GM12878 (cell line): ENCODE results near the gene SMARCD1.

ENCODE experiments used
- EP300 ChIP-seq, 2 experiments: fragments of 150-350 bp in 1 of 2; IDR thresholded peaks; 2 replicates each; pipeline ENCODE4 v1.6.1; 2011 to 2012; ENCODE audit warnings: low read depth in 2 of 2, low read length in 2 of 2, borderline replicate concordance in 1 of 2, improper control_type of control experiment in 1 of 2, inconsistent platforms in 1 of 2; ENCODE audit not compliant: control insufficient read depth in 1 of 2
- IRF4 ChIP-seq: IDR thresholded peaks from 2 replicates; pipeline ENCODE4 v1.6.1; 2011; ENCODE audit warnings: low read depth, low read length
- JUND ChIP-seq: IDR thresholded peaks from 2 replicates; pipeline ENCODE4 v1.6.1; 2012; ENCODE audit warnings: low read depth, mild to moderate bottlenecking, low read length, improper control_type of control experiment, moderate library complexity
- MEF2B ChIP-seq: fragments of 450-650 bp; IDR thresholded peaks from 2 replicates; pipeline ENCODE4 v1.6.1; 2018; ENCODE audit warnings: mild to moderate bottlenecking, moderate library complexity; ENCODE audit not compliant: partially characterized antibody, poor library complexity, severe bottlenecking
- MTA3 ChIP-seq: IDR thresholded peaks from 2 replicates; pipeline ENCODE4 v1.6.1; 2012; ENCODE audit warnings: low read length, inconsistent platforms, borderline replicate concordance
- POLR2A ChIP-seq: IDR thresholded peaks from 2 replicates; pipeline ENCODE4 v1.6.1; 2011; ENCODE audit warnings: low read depth, mild to moderate bottlenecking, low read length
- POU2F2 ChIP-seq: IDR thresholded peaks from 3 replicates; pipeline ENCODE4 v1.6.1; 2011; ENCODE audit warnings: low read depth, mild to moderate bottlenecking, low read length, borderline replicate concordance
- RAD21 ChIP-seq: IDR thresholded peaks from 2 replicates; pipeline ENCODE4 v1.6.1; 2011; ENCODE audit warnings: mild to moderate bottlenecking, low read depth, low read length, moderate library complexity; ENCODE audit not compliant: insufficient read depth
- SMC3 ChIP-seq: IDR thresholded peaks from 2 replicates; pipeline ENCODE4 v1.6.1; 2011; ENCODE audit warnings: low read length, improper control_type of control experiment, borderline replicate concordance
- ZNF274 ChIP-seq: IDR thresholded peaks from one replicate; pipeline ENCODE4 v1.8.0; 2011; ENCODE audit not compliant: insufficient read length, insufficient read depth
- TF ChIP-seq, protein P1 (sequence below), 3 experiments: IDR thresholded peaks in 2 of 3; conservative IDR thresholded peaks in 1 of 3; 2 replicates each; pipeline ENCODE4 v1.5.1; 2011; ENCODE audit warnings: low read depth in 3 of 3, low read length in 3 of 3, mild to moderate bottlenecking in 3 of 3, control low read depth in 2 of 3, moderate library complexity in 2 of 3, inconsistent platforms in 1 of 3, mixed read lengths in 1 of 3; ENCODE audit not compliant: control insufficient read depth in 2 of 3, insufficient read depth in 1 of 3; ENCODE audit errors: extremely low read depth in 1 of 3
- TF ChIP-seq, protein P2 (sequence below): IDR thresholded peaks from 2 replicates; pipeline ENCODE4 v1.6.1; 2011; ENCODE audit warnings: low read depth, mild to moderate bottlenecking, low read length, moderate library complexity, borderline replicate concordance; ENCODE audit errors: extremely low read depth

DNA sequence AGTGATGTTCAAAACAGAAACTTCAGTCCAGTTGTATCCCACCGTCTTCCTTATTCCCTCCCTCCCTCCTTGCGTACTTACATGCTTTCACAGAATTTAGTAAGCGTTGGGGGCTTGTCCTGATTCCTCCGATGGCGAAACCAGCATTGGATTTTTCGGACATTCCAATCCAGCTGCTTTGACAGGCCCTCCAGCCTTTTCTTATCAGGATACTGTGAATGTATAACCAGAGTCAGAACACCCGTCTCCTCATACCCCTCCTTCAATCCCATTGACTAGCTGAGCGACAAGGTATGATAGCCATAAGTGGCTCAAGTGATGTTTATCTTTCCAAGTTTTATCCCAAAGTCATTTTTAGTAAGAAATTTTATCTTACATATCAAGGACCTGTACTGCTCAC, 57.9 kb downstream of the SMARCD1 start:
- TF ChIP-seq MTA3, result no peak
- TF ChIP-seq SMC3, result no peak
- TF ChIP-seq RAD21, result no peak
- TF ChIP-seq POLR2A, result no peak
- no peak for TF ChIP-seq POU2F2
- no peak for TF ChIP-seq EP300 (IDR thresholded peaks at IDR 0.05; ENCODE audit: borderline replicate concordance in 1 of 2, control insufficient read depth in 1 of 2, low read depth in 2 of 2, low read length in 2 of 2)
- no peak for TF ChIP-seq IRF4
- TF ChIP-seq, protein P1, sequence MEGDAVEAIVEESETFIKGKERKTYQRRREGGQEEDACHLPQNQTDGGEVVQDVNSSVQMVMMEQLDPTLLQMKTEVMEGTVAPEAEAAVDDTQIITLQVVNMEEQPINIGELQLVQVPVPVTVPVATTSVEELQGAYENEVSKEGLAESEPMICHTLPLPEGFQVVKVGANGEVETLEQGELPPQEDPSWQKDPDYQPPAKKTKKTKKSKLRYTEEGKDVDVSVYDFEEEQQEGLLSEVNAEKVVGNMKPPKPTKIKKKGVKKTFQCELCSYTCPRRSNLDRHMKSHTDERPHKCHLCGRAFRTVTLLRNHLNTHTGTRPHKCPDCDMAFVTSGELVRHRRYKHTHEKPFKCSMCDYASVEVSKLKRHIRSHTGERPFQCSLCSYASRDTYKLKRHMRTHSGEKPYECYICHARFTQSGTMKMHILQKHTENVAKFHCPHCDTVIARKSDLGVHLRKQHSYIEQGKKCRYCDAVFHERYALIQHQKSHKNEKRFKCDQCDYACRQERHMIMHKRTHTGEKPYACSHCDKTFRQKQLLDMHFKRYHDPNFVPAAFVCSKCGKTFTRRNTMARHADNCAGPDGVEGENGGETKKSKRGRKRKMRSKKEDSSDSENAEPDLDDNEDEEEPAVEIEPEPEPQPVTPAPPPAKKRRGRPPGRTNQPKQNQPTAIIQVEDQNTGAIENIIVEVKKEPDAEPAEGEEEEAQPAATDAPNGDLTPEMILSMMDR (IDR thresholded peaks at IDR 0.05 in 2 of 3, conservative IDR thresholded peaks at IDR 0.05 in 1 of 3; ENCODE audit: control insufficient read depth in 2 of 3, extremely low read depth in 1 of 3, insufficient read depth in 1 of 3, low read depth in 3 of 3, low read length in 3 of 3), result no peak
- TF ChIP-seq ZNF274, result no peak
- TF ChIP-seq, protein P2, sequence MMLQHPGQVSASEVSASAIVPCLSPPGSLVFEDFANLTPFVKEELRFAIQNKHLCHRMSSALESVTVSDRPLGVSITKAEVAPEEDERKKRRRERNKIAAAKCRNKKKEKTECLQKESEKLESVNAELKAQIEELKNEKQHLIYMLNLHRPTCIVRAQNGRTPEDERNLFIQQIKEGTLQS, result no peak
- TF ChIP-seq JUND, result no peak
- TF ChIP-seq MEF2B, result no peak
